Subcutaneous adipose tissue (tissue), 4 donors: Measurements from ENCODE around the gene TNFAIP8L3. TPM values are rescaled to one million over a fixed set of nuclear protein-coding genes. Genes with fewer than 3 reads are reported as not detected.

Source experiments
- CTCF ChIP-seq: fragments of 450-650 bp; IDR thresholded peaks from one replicate; pipeline ENCODE4 v1.5.1; 2016; ENCODE audit warnings: low read depth, mild to moderate bottlenecking, control low read depth, antibody characterized with exemption, moderate library complexity
- total RNA-seq, 4 donors: library from RNA; depleted of rRNA; stranded (reverse); fragments of >200 nt; gene quantifications; one replicate each; pipeline ENCODE4 v1.1.0, GENCODE V29; 2016

The TNFAIP8L3 gene
- total RNA-seq, 4 donors from 2014 or later, result 1.7 to 8.0 (median 4.8) TPM

DNA sequence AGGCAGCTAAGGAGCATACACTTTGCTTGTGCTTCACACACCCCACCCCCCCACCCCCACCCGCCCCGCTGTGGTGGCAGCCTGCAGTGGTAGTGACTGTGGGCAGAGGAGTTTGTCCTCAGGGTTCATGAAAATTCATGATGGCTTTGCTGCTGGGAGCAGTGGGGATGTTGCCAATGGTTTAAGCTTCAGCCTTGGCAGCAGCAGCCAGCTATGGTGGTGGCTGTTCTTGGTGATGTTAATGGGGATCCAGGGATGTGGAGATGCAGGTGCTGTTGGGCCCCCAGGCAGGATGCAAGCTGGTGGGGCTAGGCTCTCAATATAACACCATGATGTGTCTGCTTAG is 55.8 kb downstream of the TNFAIP8L3 start:
- no peak for TF ChIP-seq CTCF

DNA sequence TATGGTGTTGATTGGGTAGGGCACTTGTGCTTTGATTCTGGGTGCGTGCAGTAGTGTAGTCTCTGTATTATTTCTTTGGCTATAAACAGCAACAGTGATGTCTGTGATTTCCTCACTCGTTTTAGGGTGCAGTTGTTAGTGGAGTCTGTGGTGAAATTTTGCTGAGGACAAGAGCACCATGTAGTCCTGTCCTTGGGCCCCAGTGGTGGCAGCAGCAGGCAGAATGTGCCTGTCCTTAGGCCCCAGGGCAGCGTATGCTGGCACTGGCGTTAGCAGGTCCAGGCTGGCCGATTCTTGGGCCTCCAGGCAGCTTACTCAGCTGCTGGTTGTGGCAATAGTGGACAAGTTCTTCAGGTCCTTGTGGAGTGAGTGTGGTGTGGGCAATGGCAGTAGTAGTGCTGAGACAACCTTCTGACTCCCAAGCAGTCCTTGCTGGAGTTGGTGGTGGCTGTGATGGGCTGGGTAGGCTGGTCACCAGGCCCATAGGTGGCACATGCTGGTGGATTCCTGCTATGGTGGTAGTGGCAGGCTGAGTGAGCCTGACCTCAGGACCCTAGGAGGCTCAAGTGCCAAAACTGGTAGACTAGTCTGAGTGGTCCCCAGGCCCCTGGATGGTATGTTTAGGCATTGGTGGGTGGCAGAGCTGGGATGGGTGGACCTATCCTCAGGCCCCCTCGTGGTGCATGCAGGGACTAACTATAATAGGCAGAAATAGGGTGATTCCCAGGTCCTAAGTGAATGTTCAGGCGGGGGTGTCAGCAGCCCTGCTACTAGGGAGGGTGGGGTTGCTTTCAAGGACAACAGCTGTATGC is 56.3 kb downstream of the TNFAIP8L3 start:
- no peak for TF ChIP-seq CTCF

GRCh38 chr15:51030649-51031316 is 63.9 kb downstream of the TNFAIP8L3 start:
- no peak for TF ChIP-seq CTCF

- TF ChIP-seq CTCF, result no peak
Measured at GRCh38 chr15:51025454-51025846, 69.3 kb downstream of the TNFAIP8L3 start.

GRCh38 chr15:51024735-51025453 is 69.8 kb downstream of the TNFAIP8L3 start:
- no peak for TF ChIP-seq CTCF

DNA sequence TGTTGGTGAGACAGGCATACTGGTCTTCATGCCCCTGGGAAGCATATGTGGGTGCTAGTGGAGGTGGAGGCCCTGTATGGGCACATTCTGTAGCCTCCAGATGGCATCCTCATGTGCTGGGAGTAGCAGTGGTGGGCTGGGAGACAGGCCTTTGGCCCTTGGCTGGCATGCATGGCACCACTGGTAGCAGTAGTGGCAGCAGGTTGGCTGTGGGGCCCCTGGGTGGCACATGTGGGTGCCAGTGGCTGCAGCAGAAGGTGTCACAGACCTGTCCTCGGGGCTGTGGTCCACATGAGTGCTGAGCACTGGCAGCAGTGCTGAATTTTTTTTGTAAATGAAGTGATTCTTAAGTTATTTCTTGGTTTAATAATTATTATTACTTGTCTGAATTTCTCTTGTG is 71.2 kb downstream of the TNFAIP8L3 start:
- TF ChIP-seq CTCF, result no peak

DNA sequence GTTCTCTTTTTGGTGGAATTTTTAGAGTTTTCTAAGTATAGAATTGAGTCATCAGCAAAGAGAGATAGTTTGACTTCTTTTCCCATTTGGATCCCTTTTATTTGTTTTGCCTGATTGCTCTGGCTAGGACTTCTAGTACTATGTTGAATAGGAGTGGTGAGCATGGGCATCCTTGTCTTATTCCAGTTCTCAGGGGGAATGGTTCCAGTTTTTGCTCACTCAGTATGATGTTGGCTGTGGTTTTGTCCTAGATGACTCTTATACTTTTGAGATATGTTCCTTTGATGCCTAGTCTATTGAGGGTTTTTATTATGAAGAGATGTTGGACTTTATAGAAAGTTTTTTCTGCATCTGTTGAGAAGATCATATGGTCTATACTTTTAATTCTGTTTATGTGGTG is 72.5 kb downstream of the TNFAIP8L3 start:
- no peak for TF ChIP-seq CTCF
